Uterus (tissue), 2 donors: ENCODE data around the gene TANC1.

ENCODE experiments used
- POLR2A ChIP-seq, 2 donors: fragments of 450-650 bp; IDR thresholded peaks; one replicate each; pipeline ENCODE4 v1.6.1; 2016; ENCODE audit warnings: antibody characterized with exemption in 2 of 2, mild to moderate bottlenecking in 1 of 2, moderate library complexity in 1 of 2
- TF ChIP-seq, protein P1 (sequence below), 4 experiments: fragments of 200-600 bp in 2 of 4; fragments of 450-650 bp in 2 of 4; sonication (generic) in 2 of 4; IDR thresholded peaks; one replicate each; pipeline ENCODE4 v1.5.1; 2016 to 2019; ENCODE audit warnings: antibody characterized with exemption in 4 of 4, mild to moderate bottlenecking in 2 of 4, moderate library complexity in 1 of 4

- TF ChIP-seq, protein P1, sequence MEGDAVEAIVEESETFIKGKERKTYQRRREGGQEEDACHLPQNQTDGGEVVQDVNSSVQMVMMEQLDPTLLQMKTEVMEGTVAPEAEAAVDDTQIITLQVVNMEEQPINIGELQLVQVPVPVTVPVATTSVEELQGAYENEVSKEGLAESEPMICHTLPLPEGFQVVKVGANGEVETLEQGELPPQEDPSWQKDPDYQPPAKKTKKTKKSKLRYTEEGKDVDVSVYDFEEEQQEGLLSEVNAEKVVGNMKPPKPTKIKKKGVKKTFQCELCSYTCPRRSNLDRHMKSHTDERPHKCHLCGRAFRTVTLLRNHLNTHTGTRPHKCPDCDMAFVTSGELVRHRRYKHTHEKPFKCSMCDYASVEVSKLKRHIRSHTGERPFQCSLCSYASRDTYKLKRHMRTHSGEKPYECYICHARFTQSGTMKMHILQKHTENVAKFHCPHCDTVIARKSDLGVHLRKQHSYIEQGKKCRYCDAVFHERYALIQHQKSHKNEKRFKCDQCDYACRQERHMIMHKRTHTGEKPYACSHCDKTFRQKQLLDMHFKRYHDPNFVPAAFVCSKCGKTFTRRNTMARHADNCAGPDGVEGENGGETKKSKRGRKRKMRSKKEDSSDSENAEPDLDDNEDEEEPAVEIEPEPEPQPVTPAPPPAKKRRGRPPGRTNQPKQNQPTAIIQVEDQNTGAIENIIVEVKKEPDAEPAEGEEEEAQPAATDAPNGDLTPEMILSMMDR (IDR thresholded peaks at IDR 0.05), result no peak
- no peak for TF ChIP-seq POLR2A (IDR thresholded peaks at IDR 0.05)
These were observed 27.2 kb downstream of the TANC1 start for GRCh38 chr2:158995677-158996049.
